Effector memory CD4-positive, alpha-beta T cell (primary cell): ENCODE measurements around the gene NCAPH2.
A peak's percentile ranks its signal among the peaks of the same experiment; 100 is the strongest.

Experiments
- DNase-seq, 3 donors: peaks; one replicate each; pipeline ENCODE4 v3.0.0-alpha.2; 2020
- H3K27ac ChIP-seq: 2 replicates; pipeline ENCODE4 v1.7.0; 2013; ENCODE audit warnings: mild to moderate bottlenecking, low read length, moderate library complexity; ENCODE audit not compliant: insufficient read depth, poor library complexity, severe bottlenecking
- H3K27me3 ChIP-seq: replicated peaks from 2 replicates; pipeline ENCODE4 v1.7.0; 2013; ENCODE audit warnings: mild to moderate bottlenecking, low read length; ENCODE audit not compliant: insufficient read depth, control insufficient read depth, poor library complexity, severe bottlenecking
- H3K36me3 ChIP-seq: 2 replicates; pipeline ENCODE4 v1.7.0; 2013; ENCODE audit warnings: mild to moderate bottlenecking, low read length, moderate library complexity; ENCODE audit not compliant: control insufficient read depth, insufficient read depth
- H3K4me1 ChIP-seq: 2 replicates; pipeline ENCODE4 v1.7.0; 2013; ENCODE audit warnings: low read length, mild to moderate bottlenecking; ENCODE audit not compliant: control insufficient read depth, insufficient read depth, poor library complexity, severe bottlenecking
- H3K4me3 ChIP-seq: 2 replicates; pipeline ENCODE4 v1.7.0; 2013; ENCODE audit warnings: low read length, low read depth, mild to moderate bottlenecking; ENCODE audit not compliant: insufficient read depth, poor library complexity, severe bottlenecking
- H3K9me3 ChIP-seq: 2 replicates; pipeline ENCODE4 v1.7.0; 2013; ENCODE audit warnings: mild to moderate bottlenecking, low read length, moderate library complexity; ENCODE audit not compliant: control insufficient read depth
- total RNA-seq, 3 donors: gene quantifications; one replicate each; lab custom pipeline; 2026; lab: John Stamatoyannopoulos, UW

Gene NCAPH2
- 111 to 162 (median 112) reads per million in 3 donors for total RNA-seq

DNA sequence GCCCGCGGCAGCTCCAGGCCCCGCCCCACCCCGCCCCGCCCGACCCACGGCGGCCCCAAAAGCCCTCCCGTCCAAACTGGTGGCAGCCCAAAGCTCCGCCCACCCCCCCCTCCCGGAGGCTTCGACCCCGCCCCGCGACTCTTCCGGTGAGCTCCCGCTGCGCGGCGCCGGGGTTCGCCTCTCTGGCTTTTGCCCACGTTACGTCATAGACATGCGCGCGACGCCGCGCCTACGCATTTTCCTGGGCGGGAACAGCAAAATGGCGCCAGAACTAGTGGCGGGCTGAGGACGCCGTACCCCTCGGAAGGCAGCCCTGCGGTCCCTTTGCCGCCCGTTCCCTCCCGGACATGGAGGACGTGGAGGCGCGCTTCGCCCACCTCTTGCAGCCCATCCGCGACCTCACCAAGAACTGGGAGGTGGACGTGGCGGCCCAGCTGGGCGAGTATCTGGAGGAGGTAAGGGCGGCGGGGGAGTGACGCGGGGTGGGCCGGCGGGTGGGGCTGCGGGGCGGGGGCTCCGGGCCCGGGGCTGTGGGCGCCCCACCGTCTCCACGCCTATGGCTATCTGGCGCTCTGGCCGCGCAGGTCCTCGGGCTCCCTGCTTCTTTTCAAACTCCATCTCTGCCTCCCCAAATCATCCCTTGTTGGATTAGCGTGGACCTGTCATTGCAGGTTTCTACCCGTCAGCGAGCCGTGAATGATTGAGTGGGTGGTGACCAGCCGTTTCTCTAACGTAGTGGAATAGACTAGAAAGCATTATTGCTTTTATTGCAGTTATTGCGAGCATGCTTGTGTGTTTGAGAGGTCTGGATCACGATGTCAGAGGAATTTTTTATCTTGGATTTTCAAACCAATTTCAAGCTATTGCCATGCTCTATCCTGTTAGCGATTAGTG, at the start of gene NCAPH2:
TSS of gene NCAPH2 (plus strand) at position 234 of the 894 bp plus-strand sequence. CDS start at position 348, 114 bp downstream.
- DNase-seq = peak in 1 of 3 donors; percentile 94
- Histone ChIP-seq H3K27ac (peak within 1 kb of the TSS; percentile 86), H3K9me3 (no peaks in the 10 kb centered on the region), H3K36me3 (peaks cover 32% of the 10 kb centered on the region), H3K4me3 (peak within 1 kb of the TSS; percentile 95), H3K27me3 (no peaks in the 10 kb centered on the region), H3K4me1 (peaks cover 26% of the 10 kb centered on the region)

DNA sequence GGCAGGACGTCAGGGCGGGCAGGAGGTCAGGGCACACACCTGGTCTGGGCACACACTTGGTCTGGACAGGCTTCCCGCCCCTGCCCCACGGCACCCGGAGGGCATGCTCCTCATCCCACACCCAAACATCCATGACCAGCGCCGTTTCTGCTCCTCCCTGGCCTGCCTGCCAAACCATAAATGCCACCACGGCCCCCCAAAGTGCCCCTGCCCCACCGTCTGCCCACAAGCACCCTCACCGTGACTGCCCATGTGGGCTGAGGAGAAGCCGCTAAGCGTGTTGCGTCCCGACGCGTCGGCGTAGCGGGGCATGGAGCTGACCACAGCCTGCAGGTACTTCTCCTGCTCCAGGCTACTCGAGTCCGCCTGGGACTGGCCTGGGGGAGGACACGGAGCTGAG, 49.0 kb upstream of the NCAPH2 start:
- Histone ChIP-seq H3K36me3 (peaks cover 95% of the 10 kb centered on the region), H3K27me3 (no peaks in the 10 kb centered on the region), H3K4me1 (no peaks in the 10 kb centered on the region), H3K27ac (no peak overlapping the region), H3K9me3 (no peaks in the 10 kb centered on the region), H3K4me3 (no peak overlapping the region)
- no peak for DNase-seq

DNA sequence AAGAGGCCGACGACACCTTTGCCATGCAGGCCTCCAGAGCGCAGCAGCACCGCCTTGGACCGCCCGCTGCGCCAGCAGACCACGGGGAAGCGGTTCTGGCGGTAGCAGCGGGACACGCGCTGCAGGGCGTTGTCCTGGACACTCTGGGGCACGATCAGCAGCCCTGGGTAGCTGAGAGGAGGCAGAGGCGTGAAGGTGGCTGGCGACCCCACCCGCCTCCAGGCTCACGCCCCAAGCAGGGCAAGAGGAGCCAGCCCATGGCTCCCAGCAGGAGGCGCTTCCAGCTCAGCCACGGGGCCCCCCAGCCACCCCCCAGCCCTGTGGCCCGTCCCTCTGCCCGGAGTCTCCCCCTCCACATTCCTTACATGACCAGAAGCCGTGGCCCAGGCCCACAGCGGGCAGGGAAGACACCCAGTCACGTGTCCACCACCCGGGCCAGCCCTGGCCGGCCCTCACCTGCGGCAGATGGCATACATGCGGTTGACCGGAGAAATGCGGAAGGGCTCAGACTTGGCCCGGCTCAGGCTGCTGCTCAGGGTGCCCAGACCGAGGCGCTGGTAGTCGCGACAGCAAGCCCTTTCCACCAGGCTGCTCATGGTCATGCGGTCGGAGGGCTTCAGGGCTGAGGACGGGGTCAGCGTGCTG, 48.4 kb upstream of the NCAPH2 start:
- H3K27ac ChIP-seq = no peak overlapping the region
- H3K4me3 ChIP-seq = no peak overlapping the region
- H3K36me3 ChIP-seq = peaks cover 97% of the 10 kb centered on the region
- H3K27me3 ChIP-seq = no peaks in the 10 kb centered on the region
- no peaks in the 10 kb centered on the region for H3K4me1 ChIP-seq
- H3K9me3 ChIP-seq = no peaks in the 10 kb centered on the region
- no peak for DNase-seq

DNA sequence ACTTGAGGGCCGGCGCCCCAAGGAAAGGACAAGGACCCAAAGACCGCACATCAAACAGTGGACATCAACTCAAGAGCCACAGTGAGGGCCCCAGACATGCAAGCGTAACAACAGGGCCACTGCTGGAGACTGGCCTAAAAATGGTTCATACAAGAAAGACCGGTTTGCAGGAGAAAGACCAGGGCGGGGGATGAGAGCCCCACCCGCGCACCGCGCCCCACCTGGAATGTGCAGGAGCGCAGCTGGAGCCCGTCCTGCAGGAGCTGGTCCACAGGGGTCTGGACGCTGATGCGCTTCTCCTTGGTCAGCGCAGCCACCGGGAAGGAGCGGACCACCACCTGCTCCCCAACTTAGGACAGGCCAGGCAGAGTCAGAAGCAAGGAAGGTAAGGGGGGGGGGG, 47.1 kb upstream of the NCAPH2 start:
- H3K4me1 ChIP-seq = no peaks in the 10 kb centered on the region
- peaks cover 97% of the 10 kb centered on the region for H3K36me3 ChIP-seq
- no peak for DNase-seq
- H3K27me3 ChIP-seq = no peaks in the 10 kb centered on the region
- H3K4me3 ChIP-seq = no peak overlapping the region
- no peaks in the 10 kb centered on the region for H3K9me3 ChIP-seq
- H3K27ac ChIP-seq = no peak overlapping the region

DNA sequence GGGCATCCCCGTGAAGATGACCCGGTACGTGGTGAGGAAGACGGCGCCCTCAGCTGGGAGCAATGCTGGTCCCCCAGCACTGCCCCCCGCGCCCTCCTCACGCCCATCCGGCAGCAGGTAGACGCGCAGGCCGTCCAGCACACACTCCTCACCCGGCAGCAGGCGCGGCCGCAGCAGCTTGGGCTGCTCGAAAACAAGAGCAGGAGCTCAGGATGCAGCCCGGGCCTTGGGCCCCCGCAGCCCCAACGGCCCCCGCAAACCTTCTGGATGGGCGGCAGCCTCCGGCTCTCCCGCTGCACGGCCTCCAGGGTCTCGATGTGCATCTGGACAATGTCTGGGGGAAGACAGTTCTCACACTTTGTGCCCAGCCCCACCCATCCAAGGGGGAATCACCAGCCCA, 46.5 kb upstream of the NCAPH2 start:
- Histone ChIP-seq H3K27me3 (no peaks in the 10 kb centered on the region), H3K4me3 (no peak overlapping the region), H3K4me1 (no peaks in the 10 kb centered on the region), H3K9me3 (no peaks in the 10 kb centered on the region), H3K36me3 (peaks cover 99% of the 10 kb centered on the region), H3K27ac (no peak overlapping the region)
- DNase-seq = no peak

DNA sequence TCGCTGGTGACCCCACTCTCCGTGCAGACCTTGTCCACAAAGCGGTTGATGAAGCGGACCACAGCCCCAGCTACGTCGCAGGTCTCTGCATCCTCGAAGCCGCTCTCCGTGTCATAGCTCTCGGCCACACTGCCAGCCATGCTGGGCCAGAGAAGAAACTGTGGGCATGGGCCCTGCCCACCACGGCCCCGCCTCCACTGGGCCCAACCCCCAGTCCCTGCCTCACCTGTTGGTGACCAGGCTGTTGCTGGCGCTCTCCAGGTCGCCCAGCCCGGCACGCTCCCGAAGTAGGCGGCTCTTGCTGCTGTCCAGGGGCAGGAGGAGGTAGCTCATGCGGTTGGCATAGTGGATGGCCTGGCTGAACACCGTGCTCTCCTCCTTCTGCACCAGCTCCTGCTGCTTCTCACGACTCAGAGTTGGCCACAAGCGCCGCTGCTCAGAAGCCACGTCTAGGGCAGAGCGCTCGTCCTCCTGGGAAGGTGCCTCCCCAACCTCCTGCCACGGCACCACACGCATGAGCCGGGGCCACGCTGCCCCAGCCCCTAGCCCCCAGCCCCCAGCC, 46.0 kb upstream of the NCAPH2 start:
- DNase-seq = no peak
- H3K27ac ChIP-seq = no peak overlapping the region
- H3K9me3 ChIP-seq = no peaks in the 10 kb centered on the region
- H3K4me1 ChIP-seq = no peaks in the 10 kb centered on the region
- no peak overlapping the region for H3K4me3 ChIP-seq
- H3K27me3 ChIP-seq = no peaks in the 10 kb centered on the region
- H3K36me3 ChIP-seq = peaks cover 99% of the 10 kb centered on the region

DNA sequence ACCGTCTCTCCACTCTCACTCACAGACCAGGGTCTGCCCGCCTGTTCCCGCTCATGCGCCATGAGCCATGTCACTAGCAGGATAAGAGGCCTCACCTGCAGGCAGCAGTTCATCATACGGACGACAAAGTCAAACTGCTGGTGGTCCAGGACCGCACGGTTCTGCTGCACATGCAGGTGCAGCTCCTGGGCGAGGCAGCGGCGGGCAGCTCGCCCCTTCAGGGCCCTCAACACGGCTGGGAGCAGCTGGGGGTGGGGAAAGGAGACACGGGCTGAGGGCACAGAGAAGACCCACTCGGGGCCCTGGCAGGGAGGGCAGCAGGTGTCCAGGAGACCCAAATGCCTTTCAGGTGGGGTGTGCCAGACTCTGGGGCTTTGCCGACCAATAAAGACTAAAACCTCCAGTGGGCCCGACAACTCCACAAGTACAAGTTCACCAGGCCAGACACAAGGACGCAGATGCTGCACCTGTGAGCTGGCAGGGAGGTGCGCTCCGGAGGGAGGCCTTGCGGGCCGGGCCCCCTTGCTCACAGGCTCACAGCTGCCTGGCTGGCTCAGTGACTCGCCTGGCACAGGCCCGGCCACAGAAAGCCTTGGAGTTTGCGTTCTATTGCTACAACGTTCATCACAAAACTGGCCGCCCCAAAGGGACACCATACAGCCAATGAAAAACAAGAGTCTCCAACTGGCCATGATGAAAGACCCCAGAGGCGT, 44.7 kb upstream of the NCAPH2 start:
- peaks cover 98% of the 10 kb centered on the region for H3K36me3 ChIP-seq
- H3K27ac ChIP-seq = no peak overlapping the region
- no peaks in the 10 kb centered on the region for H3K9me3 ChIP-seq
- H3K4me1 ChIP-seq = peaks cover 3% of the 10 kb centered on the region
- no peak for DNase-seq
- H3K27me3 ChIP-seq = no peaks in the 10 kb centered on the region
- no peak overlapping the region for H3K4me3 ChIP-seq

DNA sequence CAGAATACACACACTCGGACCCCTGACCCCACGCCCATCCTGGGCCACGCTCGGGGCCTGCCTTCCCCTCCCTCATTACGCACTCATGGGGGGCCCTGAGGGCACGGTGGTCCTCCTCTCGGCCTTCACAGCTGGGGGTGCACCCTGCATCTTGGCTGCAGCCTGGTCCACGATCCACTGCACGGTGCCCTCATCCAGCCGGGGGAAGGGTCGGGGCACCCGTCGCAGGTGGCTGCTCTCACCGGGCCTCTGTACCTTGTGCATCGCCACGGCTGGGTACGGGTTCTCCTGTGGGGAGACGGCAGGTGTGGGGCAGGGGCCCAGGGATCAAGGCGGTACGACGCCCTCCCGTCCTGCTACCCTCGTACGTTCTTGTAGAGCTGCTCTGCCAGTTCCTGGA, 43.6 kb upstream of the NCAPH2 start:
- no peak for DNase-seq
- no peak overlapping the region for H3K27ac ChIP-seq
- H3K27me3 ChIP-seq = no peaks in the 10 kb centered on the region
- H3K36me3 ChIP-seq = peaks cover 88% of the 10 kb centered on the region
- H3K4me1 ChIP-seq = peaks cover 14% of the 10 kb centered on the region
- H3K4me3 ChIP-seq = no peak overlapping the region
- no peaks in the 10 kb centered on the region for H3K9me3 ChIP-seq

DNA sequence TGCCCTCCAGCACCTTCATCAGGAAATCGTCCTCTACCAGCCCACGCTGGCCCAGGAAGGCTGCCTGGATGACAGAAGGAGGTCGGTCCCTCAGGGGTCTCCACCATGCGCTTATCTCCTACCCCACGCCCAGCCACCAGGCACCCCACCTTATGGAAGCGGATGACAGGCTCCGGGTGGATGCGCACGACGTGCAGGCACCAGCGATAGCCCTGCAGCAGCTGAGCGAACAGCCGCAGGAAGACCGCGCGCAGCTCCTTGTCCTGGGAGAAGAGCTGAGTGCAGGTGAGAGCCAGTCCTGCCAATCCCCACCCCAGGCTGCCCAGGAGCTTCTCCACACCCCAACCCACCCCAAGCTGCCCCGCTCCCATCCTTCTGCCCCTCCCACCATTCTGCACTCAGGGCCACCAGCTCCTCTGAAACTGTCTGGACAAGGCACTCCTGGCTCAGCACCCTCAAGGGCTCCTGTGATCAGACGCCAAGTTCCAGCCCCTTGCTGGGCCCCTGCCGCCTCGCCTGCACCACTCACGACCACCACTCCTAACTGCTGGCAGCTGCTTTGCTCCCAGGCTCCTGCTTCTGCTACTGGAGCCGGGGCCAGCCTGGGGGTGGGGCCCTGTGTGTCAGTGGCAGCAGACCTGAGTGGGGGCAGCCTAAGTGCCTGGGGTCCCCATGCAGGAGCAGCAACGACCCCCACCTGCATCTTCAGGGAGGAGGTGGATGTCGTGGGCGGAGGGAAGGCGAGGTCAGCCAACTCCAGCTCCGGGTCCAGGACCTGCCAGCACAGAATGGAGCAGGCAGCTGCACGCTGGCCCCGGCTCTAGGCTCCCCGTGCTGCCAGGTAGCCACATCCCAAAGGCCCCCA, 42.7 kb upstream of the NCAPH2 start:
- Histone ChIP-seq H3K4me1 (peaks cover 19% of the 10 kb centered on the region), H3K36me3 (peaks cover 79% of the 10 kb centered on the region), H3K27me3 (no peaks in the 10 kb centered on the region), H3K27ac (no peak overlapping the region), H3K4me3 (no peak overlapping the region), H3K9me3 (no peaks in the 10 kb centered on the region)
- DNase-seq = no peak
